GM19025 (cell line): ENCODE results near the gene MOAP1.
A peak's percentile ranks its signal among the peaks of the same experiment; 100 is the strongest.
"Not testable (repeated sequence)": the region's sequence is repeated elsewhere in the genome, so short reads cannot be mapped to it uniquely, and the experiment has no call there.

Experiments
- ATAC-seq: cut with Tn5 transposase; IDR thresholded peaks from one replicate; pipeline ENCODE4 v1.9.1; 2021; ENCODE audit warnings: mild to moderate bottlenecking, low read depth, moderate library complexity; ENCODE audit not compliant: unreplicated experiment

The MOAP1 gene

DNA sequence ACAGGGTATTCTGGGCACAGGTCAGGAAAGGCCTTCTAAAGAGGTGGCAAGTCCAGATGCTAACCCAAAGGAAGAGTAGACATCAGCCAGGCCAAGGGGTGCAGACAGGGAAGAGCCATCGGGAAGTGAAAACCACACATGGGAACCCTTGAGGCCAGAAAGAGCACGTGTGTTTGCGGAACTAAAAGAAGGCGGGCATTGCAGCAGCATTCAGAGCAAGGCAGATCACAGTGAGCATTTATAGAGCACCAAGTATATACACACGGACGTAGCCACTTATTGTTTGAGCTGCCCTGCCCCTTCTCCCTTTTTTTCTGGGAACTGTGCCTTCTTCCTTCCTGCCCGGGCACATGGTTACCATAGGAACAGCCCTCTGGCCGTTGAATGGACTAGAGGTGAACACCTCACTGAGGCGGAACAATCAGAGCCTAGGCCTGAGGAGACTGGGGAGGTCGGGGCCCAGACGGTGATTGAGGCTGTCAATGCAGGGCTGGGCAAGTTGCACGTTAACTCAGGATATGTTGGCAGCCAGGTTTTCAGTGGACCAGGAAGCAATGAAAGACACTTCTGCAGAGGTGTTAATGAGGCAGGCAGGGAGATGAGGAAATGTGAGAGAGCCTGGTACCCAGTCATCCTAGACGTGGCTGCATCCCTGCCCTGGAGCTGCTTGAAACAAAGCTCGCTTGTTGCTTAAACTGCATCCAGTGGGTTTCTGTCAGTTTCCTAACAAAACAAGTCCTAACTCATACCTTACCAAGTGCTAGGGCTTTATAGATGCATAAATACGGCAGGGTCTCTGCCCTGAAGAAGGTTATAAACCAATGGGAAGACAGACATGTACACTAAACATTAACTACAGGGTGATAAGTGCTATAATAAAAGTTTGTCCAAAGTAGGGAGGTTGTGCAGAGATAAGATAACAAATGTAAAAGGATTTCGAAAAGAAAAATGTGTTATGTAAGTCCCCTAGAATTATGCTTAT, 34.2 kb downstream of the MOAP1 start:
- ATAC-seq, result no peak

DNA sequence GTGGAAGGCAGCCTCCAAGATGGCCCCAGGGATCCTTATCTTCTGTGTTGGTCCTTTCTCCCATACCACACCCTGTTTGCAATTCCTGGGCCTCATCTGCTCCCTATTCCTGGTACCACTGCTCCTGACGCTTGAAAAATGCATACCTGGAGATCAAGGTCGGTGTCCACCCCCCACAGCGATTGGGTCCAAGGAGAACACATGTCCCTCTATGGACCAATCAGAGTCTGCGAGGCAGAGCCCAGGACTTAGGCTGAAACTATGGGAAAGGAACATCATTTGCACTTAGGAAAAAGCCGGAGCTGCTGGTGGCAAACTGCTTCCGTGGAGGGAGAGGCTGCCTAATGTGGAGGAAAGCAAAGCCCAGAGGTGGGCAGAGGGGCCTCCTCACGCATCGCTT, 35.7 kb downstream of the MOAP1 start:
- ATAC-seq, result no peak

DNA sequence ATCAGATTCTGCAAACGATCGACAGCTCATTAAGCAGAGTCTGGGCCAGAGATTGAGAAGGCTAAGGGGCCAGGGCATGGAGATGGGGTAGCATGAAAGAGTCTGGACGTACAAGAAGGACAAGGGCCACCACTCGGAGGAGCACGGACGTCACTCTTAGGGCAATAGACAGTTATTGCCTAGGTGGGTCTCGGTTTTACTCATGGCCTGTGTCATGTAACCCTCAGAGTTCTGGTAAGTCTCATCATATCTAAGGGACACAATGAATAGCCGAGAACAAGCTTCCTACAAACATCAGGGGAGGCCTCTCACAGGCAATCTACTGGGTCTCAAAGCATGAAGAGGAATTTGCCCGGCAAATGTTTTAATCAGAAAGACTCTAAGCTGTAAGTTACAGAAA, 38.6 kb downstream of the MOAP1 start:
- ATAC-seq, result peak; percentile 57

DNA sequence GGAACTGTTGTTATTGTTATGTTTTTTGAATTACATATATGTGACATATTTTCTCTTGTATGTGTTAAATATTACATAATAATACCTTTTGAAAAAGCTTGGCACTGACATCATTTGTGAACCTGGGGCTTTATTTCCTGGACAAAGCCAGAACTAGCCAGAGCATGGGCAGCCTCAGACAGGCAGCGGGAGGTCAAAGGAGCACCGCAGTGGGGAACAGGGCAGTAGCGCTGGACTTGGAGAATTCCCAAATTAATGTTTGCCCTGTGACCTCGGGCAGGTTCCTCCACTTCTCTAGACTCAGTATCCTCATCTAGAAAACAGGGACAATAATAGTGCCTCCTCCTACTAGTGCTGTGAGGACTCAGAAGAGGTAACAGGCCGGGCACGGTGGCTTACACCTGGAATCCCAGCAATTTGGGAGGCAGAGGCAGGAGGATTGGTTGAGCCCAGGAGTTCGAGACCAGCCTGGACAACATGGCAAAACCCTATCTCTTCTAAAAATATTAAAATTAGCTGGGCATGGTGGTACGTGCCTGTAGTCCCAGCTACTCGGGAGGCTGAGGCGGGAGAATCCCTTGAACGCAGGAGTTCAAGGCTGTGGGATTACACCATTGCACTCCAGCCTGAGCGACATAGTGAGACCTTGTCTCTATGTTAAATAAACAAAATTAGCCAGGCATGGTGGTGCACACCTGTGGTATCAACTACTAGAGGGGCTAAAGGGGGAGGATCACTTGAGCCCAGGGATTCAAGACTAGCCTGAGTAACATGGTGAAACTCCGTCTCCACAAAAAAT, 41.6 kb downstream of the MOAP1 start:
- ATAC-seq, result no peak

DNA sequence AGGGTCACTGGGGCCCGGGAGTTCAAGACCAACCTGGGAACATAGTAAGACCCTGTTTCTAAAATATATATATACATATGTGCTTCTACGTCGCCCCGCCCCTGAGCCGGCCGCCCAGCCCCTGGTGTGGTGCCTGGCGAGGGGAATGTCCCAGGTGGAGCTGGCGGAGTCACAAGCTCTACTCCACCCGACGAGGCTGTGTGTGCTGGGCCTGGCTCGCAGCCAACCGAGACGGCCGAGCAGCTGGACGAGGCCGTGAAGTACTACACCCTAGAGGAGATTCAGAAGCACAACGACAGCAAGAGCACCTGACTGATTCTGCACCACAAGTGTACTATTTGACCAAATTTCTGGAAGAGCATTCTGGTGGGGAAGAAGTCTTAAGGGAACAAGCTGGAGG, 46.8 kb downstream of the MOAP1 start:
- ATAC-seq, result no peak

DNA sequence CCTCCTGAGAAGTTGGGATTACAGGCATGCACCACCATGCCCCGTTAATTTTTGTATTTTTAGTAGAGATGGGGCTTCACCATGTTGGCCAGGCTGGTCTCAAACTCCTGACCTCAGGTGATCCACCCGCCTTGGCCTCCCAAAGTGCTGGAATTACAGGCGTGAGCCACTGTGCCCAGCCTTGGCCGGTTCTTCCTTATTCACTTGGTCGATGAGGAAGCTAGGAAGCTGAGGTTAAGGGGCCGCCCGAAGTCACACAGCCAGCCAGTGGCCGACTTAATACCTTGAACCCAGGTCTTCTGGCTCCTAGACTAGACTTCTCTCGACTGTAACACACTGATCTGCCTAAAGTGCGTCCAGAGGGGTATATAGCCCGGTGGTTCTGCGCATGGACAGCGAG, 48.2 kb downstream of the MOAP1 start:
- ATAC-seq, result not testable (repeated sequence)

DNA sequence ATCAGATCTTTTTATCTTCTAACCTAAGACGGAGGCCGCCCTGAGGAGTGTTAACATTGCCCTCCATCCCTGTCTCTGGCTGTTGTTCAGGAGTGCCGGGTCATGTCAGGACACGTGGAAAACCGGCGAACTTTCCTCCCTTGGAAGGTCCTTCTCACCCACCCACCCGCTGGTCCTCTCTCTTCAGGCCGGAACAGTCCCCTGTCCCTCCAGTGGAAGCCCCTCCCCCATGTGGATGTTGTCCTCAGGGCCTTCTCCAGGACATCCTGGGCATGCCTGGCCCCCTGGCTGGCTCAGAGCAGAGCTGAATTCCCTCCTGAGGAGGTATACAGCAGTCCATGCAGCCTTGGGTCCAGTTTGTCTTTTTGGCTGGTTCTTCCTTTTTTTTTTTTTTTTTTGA, 48.7 kb downstream of the MOAP1 start:
- ATAC-seq, result no peak

DNA sequence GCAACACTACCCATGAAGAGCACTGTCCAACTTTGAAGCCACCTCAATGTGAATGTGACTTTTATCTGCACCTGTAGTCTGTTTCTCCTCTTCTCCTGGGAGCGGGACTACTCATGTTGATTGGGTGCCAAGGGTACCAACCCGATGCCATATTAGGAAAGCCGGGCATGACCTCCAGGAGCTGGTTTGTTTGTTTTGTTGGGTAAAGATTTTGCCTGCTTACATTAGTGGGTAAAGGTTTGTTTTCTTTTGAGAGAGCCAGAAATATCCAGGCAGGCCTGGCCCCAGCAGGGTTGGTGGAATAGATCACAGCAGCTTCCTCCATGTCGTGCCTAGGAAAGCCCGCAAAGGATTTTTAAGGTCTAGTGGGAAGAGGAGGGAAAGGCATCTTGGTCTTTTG, 49.3 kb downstream of the MOAP1 start:
- ATAC-seq, result no peak

DNA sequence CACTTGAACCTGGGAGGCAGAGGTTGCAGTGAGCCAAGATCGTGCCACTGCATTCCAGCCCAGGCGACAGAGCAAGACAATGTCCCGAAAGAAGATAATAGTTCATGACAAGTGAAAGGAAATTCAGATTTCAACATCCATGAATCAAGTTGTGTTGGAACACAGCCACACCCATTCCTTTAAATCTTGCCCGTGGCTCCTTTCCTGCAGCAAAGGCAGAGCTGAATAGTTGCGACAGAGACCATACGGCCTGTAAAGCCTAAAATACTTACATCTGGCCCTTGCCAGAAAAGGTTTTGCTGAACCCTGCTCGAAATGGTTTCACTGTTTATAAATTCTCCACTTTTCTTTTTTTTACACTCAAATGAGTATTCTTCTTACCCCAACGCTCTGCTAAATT, 51.2 kb downstream of the MOAP1 start:
- ATAC-seq, result no peak

DNA sequence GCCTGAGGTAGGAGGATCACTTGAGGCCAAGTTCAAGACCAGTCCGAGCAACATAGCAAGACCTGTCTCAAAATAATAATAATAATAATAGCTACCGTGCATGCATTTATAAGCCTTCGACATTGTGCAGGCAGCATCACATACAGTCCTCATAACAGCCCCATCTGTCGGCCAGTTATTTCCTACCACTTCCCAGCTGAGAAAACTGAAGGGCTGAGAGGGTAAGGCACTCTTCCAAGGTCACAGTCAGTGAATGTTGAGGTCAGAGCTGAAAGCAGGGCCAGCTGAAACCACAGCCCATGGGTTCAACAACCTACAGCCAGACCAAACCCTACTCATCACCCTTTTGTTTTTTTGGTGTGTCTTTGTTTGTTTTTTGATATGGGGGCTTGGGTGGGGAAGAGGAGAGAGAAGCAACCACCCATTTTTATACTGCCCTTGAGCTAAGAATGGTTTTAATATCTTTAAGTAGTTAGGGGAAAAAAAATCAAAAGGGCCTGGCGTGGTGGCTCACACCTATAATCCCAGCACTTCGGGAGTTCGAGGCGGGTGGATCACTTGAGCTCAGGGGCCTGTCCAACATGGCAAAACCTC, 52.1 kb downstream of the MOAP1 start:
- no peak for ATAC-seq
